ENCODE data around the gene FAHD2A.
"Not testable (repeated sequence)": the region's sequence is repeated elsewhere in the genome, so short reads cannot be mapped to it uniquely, and the experiment has no call there.

- TF ChIP-seq POLR2A, CTCF (IDR thresholded peaks at IDR 0.05): not testable (repeated sequence)
Observed at GRCh38 chr2:95415138-95415537, 12.6 kb downstream of the FAHD2A start.

All from Peyer's patch (tissue), 4 donors.